AG10803 (cell line): ENCODE measurements around the gene PCDH9.

ENCODE experiments used
- DNase-seq: peaks from one replicate; pipeline ENCODE4 v3.0.0; 2010; ENCODE audit warnings: low read depth
- H3K4me3 ChIP-seq: 2 replicates; pipeline ENCODE4 v1.5.1; 2011; ENCODE audit warnings: mild to moderate bottlenecking, low read length, control low read depth
- TF ChIP-seq, protein P1 (sequence below): conservative IDR thresholded peaks from 2 replicates; pipeline ENCODE4 v1.5.1; 2011; ENCODE audit warnings: mild to moderate bottlenecking, low read length, control low read depth, inconsistent platforms

The PCDH9 gene

DNA sequence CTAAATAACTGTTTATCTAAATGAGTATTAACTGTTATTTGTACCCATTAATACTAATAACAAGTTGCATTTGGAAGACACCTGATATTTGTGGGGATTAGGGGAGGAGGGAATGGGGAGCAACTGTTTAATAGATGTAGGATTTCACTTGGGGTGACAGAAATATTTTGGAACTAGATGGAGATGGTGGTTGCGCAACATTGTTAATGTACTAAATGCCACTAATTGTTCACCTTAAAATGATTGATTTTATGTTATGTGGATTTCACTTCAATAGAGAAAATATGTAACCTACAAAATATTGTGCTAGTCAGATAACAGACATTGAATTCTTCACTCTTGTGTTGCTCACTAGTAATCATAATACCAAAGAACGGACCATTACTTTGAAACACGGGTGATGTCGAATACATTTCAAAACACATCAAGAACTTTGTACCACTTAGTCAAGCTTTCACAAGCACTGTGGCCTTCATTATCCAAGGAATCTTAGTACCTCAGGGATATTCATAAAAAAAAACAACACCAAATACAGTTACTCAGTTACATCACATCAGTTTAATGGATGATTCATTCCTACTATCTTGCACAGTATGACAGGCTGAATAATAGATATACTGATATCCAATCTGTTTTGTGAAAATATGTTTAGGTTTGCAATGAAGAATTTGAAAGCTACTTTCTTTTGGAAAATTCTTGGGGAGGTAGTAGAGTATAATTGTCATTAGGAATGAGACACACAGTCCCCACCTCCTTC, 721.8 kb downstream of the PCDH9 start:
- DNase-seq, result no peak
- TF ChIP-seq, protein P1, sequence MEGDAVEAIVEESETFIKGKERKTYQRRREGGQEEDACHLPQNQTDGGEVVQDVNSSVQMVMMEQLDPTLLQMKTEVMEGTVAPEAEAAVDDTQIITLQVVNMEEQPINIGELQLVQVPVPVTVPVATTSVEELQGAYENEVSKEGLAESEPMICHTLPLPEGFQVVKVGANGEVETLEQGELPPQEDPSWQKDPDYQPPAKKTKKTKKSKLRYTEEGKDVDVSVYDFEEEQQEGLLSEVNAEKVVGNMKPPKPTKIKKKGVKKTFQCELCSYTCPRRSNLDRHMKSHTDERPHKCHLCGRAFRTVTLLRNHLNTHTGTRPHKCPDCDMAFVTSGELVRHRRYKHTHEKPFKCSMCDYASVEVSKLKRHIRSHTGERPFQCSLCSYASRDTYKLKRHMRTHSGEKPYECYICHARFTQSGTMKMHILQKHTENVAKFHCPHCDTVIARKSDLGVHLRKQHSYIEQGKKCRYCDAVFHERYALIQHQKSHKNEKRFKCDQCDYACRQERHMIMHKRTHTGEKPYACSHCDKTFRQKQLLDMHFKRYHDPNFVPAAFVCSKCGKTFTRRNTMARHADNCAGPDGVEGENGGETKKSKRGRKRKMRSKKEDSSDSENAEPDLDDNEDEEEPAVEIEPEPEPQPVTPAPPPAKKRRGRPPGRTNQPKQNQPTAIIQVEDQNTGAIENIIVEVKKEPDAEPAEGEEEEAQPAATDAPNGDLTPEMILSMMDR, result no peak
- H3K4me3 ChIP-seq, result no peak overlapping the region

DNA sequence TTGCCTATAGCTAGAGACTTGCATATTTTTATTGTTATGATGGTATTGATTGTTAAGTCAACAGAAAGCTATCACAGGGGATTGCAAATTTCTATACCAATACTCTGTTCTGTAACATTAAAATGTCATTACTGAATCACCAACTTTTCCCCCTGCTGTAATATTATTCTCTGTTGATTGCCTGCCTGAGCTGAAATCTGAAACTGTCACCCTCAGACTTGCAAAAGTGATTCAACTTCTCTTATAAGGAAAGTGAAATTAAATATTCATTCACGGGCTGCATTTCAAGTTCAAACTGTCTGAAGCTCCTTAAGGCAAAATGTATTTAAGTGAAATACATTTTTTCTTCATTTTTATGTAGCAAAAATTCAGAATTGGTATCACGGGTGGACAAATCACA, 723.2 kb downstream of the PCDH9 start:
- H3K4me3 ChIP-seq, result no peak overlapping the region

DNA sequence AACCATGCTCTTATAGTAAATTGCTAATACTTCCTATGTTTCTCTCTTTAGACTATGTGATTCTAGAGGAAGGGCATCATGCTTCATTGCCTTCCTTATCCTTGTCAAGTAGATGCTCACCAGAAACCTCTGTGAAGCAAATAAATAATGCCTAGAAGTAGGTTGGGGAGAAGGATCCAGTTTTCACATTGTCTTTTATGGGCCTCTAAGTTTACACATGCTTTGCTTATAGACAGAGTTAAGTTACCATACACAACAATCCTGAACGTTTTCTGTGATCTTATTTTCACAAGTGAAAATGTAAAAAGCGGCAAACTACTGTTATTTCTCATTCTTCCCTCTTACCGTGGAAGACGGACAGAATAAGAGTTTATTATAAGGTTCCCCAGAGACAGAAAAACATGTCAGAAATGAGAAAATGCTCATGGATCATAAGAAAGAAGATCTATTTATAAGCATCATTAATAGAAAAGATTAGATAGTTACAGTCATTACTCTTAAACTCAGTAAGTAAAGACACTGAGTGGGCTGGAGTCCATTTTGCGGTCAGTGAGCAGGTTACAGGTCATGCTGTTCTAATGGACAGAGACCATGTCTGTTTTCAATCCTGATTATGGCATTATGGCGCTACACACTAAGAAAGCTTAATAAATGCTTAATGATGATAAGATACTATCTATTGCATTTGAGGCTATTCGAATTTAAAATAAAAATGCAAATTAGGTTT, 723.9 kb downstream of the PCDH9 start:
- H3K4me3 ChIP-seq, result no peak overlapping the region
- TF ChIP-seq, protein P1, result no peak
- DNase-seq, result no peak

More for the DNA sequence above, 723.2 kb downstream of the PCDH9 start:
- TF ChIP-seq, protein P1, result no peak
- no peak for DNase-seq

DNA sequence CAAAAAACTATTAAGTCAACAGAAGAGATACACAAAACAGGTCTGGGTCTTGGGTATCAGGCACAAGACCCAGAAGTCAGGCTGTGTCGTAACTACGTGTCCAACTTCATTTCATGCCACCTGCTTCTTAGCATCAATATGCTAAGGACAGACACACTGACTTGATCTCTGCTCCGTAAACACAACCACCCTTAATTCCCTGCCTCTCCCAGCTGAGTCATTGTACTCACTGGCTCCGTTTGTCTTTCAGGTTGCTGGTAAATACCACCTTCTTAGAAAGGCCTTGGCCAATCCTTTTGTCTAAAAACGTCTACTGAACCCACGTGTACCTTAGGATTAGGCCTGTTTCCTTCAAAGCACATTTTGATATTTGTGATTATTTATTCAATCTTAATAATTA, 726.2 kb downstream of the PCDH9 start:
- no peak overlapping the region for H3K4me3 ChIP-seq
- no peak for DNase-seq
- TF ChIP-seq, protein P1, result no peak

DNA sequence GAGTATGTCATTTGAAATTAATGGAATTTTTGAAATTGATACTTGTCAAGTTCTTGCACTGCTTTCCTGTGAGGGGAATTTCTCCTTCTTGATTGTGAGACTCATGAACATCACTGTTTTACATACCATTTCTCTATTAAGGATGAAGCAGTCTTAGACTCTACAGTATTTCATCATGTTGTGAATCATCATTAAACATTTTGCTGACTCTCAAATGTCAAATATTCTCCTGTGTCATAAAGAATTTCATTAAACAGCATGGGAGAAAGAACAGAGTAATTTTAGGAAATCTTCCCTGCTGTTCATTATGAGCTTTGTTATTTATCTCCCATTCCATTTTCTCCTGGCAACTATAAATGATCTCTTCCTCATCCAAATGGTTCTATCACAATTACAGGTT, 729.0 kb downstream of the PCDH9 start:
- TF ChIP-seq, protein P1, result no peak
- DNase-seq, result peak; percentile 4
- no peak overlapping the region for H3K4me3 ChIP-seq

DNA sequence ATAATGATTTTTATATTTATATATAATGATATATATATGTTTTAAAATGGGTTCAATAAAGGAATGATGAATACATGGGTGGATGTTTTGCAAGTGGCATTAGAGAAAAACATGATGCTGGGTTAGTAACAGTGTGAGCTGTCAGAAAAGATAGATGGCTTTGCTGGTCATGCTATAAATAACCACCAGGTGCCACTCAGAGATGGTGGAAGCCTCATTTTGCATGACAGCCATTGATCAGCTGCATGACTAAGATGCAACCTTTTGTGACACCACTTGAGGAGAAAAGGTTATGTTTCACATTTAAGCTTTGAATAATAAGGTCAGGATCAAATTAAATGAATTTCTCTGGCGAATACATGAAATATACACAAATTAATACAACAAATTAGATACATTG, 737.7 kb downstream of the PCDH9 start:
- TF ChIP-seq, protein P1, result no peak
- no peak for DNase-seq

DNA sequence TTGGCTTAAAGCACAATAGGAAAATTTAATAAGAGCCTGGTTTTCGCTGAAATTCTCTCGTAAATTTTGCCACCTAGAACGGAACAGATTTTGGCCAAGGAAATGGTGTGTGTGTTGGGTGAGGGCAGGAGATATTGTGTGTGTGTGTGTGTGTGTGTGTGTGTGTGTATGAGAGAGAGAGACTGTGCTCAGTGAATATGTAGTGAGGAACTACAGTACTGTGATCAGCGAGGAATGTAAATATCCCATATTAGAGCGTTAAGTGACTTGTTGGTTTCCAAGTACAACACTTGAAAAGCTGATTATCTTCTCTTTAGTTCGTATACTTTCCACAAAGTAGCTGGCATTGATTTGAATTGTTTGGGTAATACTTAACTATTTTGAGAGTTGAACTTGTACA, 738.9 kb downstream of the PCDH9 start:
- DNase-seq, result no peak
- no peak overlapping the region for H3K4me3 ChIP-seq
- TF ChIP-seq, protein P1, result no peak

More for the DNA sequence above, 737.7 kb downstream of the PCDH9 start:
- H3K4me3 ChIP-seq, result no peak overlapping the region
